GM12801 (cell line): ENCODE data around the gene ZSWIM6.

Source experiments
- CTCF ChIP-seq: IDR thresholded peaks from one replicate; pipeline ENCODE4 v1.5.1; 2011; ENCODE audit warnings: control low read depth; ENCODE audit not compliant: insufficient read length; ENCODE audit errors: extremely low read depth

Gene ZSWIM6

DNA sequence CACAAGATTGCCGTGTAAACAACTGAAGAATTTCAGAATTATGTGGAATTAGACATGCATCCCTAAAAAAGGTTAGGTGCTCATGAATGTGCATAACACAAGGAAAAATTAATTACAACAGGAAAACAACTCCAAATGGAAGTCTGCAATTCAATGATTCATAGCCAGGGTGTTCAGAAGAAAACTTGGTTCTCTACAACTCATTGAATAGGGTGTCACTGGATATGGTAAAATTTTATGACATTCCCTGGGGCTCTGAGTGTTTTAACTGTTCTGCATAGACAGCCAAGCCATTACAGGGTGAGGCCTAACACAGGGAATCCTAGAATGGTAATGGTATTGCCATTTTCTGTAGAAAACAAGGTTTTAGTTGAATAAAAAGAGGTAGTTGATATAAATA, 24.4 kb upstream of the ZSWIM6 start:
- TF ChIP-seq CTCF: no peak

GRCh38 chr5:61308712-61309111, 23.3 kb upstream of the ZSWIM6 start:
- TF ChIP-seq CTCF: no peak

- no peak for TF ChIP-seq CTCF
Measured at GRCh38 chr5:61309115-61309514, 22.9 kb upstream of the ZSWIM6 start.

GRCh38 chr5:61311056-61311610, 20.9 kb upstream of the ZSWIM6 start:
- TF ChIP-seq CTCF: no peak

DNA sequence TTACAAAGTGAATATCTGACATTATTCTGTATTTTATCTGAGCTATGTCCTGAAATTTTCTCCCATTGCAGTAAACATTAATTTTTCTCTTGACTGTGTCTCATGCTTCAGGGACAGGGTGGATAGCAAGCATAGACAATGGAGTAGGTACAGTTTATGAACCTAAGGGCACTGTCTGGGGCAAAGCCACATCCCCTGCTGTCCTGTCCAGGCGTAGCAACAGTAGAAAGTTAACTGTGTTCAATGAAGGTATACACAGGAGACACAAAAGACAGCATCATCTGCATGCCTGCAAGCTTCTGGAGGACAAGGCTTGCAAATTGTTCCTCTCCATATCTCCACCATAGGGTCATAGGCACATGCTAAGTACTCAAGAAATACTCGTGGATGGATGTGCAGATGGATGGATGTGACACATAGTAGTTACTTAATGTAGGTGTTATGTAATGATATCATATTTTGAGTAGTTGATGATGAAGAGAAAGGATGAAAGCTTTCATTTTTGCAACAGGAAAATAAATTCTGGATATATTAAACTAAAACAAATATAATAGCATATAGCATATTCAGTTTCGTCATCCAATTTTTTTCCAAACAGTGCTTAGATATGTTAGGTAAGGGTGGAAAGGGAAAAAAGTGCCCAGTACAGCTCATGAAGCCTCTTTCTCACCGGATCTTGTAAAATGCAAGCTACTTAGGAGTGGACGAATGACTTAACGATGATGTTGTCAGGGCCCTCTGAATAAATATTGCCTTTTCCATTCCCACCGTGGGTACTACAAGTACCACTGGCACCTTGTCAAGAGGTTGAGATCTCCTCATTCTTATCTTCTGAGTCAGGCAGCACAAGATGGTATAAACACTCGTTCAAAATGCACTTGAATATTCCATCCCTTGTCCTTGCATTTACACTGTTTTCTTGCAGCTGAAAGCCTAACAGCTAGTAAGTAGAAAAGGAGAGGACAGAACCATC, 19.9 kb upstream of the ZSWIM6 start:
- no peak for TF ChIP-seq CTCF

DNA sequence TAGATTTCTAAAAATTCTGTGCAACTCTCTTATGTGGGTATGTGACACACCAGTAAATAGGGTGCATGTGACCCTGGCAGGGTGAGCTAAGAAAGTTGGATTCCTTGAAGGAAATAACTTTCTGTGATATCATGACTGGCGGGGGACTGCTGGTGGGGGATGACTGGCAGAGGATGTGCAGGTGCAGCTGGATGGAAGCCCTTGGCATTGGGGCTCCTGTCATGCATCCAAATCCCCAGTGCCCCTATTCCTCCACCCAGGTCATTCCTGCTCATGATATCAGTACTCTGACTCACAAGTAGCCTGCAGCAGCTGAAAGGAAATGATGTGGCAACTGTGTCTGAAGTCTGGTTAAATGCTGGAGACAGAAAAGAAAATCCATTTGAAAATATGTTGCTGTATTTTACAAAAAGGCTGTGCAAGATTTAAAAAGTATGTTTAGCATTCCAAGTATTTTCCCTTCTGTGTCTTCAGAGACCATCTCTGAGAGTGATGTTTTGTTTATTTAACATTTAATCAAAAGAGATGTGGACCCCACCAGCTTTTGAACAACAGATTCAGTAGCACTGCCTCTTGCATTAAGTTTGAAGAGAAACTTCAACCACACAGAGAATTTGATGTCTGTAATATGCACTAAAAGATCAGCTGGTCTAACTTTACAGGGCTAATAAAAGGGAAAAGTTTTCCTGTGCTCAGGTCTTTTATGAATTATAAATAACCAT, 17.9 kb upstream of the ZSWIM6 start:
- TF ChIP-seq CTCF: no peak

- TF ChIP-seq CTCF: no peak
Measured at GRCh38 chr5:61318376-61318775, 13.7 kb upstream of the ZSWIM6 start.
